PC-3 (cell line): ENCODE measurements around the gene SEMA3B. TPM values are rescaled to one million over a fixed set of nuclear protein-coding genes. Genes with fewer than 3 reads are reported as not detected.
"Not testable (repeated sequence)": the region's sequence is repeated elsewhere in the genome, so short reads cannot be mapped to it uniquely, and the experiment has no call there.

Experiments used
- ATAC-seq: fragments of 200-7000 bp; cut with Tn5 transposase; 2 replicates; pipeline ENCODE4 v1.9.1; 2020; ENCODE audit warnings: mild to moderate bottlenecking, moderate library complexity
- BruUV-seq: library from RNA; stranded (reverse); fragments of 400-500 nt; replicated peaks from 2 replicates; lab custom pipeline; 2021; lab: Mats Ljungman, UMichigan
- CTCF ChIA-PET: fragments of 300-600 bp; sonication (Branson Sonifier 250); formaldehyde crosslinking; loops from one replicate; lab custom pipeline; 2022; ENCODE audit warnings: antibody characterized with exemption; lab: Charles Lee
- POLR2A ChIA-PET: fragments of 300-600 bp; sonication (Branson Sonifier 250); formaldehyde crosslinking; loops from one replicate; lab custom pipeline; 2022; ENCODE audit warnings: antibody characterized with exemption; ENCODE audit not compliant: unreplicated experiment; lab: Charles Lee
- DNase-seq: peaks from one replicate; pipeline ENCODE4 v3.0.0-alpha.2; 2015
- H2AFZ ChIP-seq: fragments of 300-600 bp; sonication (generic); 2 replicates; pipeline ENCODE4 v1.6.0; 2016; ENCODE audit warnings: antibody characterized with exemption, low read length
- H3F3A ChIP-seq: fragments of 300-600 bp; sonication (generic); one replicate; pipeline ENCODE4 v1.6.0; 2017; ENCODE audit warnings: antibody characterized with exemption, low read length, control low read depth, mild to moderate bottlenecking; ENCODE audit not compliant: unreplicated experiment
- H3K27ac ChIP-seq: fragments of 300-600 bp; sonication (generic); 2 replicates; pipeline ENCODE4 v1.5.1; 2016; ENCODE audit warnings: mild to moderate bottlenecking, low read length
- H3K27me3 ChIP-seq: fragments of 300-600 bp; sonication (generic); 2 replicates; pipeline ENCODE4 v1.6.1; 2016; ENCODE audit warnings: low read length, mixed read lengths
- H3K36me3 ChIP-seq: fragments of 300-600 bp; sonication (generic); 2 replicates; pipeline ENCODE4 v1.6.1; 2016; ENCODE audit warnings: low read depth, mixed run types, low read length, mixed read lengths
- H3K4me1 ChIP-seq: fragments of 300-600 bp; sonication (generic); 2 replicates; pipeline ENCODE4 v1.5.1; 2016; ENCODE audit warnings: low read length; ENCODE audit not compliant: insufficient read depth
- H3K4me2 ChIP-seq: fragments of 300-600 bp; sonication (generic); 2 replicates; pipeline ENCODE4 v1.6.0; 2016; ENCODE audit warnings: low read length
- H3K4me3 ChIP-seq: fragments of 300-600 bp; sonication (generic); 2 replicates; pipeline ENCODE4 v1.5.1; 2016; ENCODE audit warnings: mild to moderate bottlenecking, low read length, mixed read lengths
- H3K79me2 ChIP-seq: fragments of 300-600 bp; sonication (generic); 2 replicates; pipeline ENCODE4 v1.6.1; 2017; ENCODE audit warnings: low read length, mixed read lengths
- H3K9ac ChIP-seq: fragments of 300-600 bp; sonication (generic); 2 replicates; pipeline ENCODE4 v1.6.0; 2016; ENCODE audit warnings: mild to moderate bottlenecking, low read length
- H3K9me2 ChIP-seq: fragments of 300-600 bp; sonication (generic); replicated peaks from 2 replicates; pipeline ENCODE4 v1.6.1; 2016; ENCODE audit warnings: mixed run types, low read length, mixed read lengths
- H3K9me3 ChIP-seq: fragments of 300-600 bp; sonication (generic); 2 replicates; pipeline ENCODE4 v1.6.1; 2016; ENCODE audit warnings: low read length, mixed read lengths
- H4K20me1 ChIP-seq: fragments of 300-600 bp; sonication (generic); 2 replicates; pipeline ENCODE4 v1.6.1; 2016; ENCODE audit warnings: low read length, mixed read lengths
- CTCF ChIP-seq: fragments of 300-600 bp; sonication (generic); conservative IDR thresholded peaks from 2 replicates; pipeline ENCODE4 v1.5.1; 2017; ENCODE audit warnings: antibody characterized with exemption, low read depth, mild to moderate bottlenecking, low read length
- EZH2 ChIP-seq: fragments of 300-600 bp; sonication (generic); IDR thresholded peaks from one replicate; pipeline ENCODE4 v1.6.1; 2017; ENCODE audit warnings: antibody characterized with exemption, mild to moderate bottlenecking, low read length; ENCODE audit not compliant: unreplicated experiment
- EZH2phosphoT487 ChIP-seq: fragments of 300-600 bp; sonication (generic); IDR thresholded peaks from 2 replicates; pipeline ENCODE4 v1.6.1; 2018; ENCODE audit warnings: mild to moderate bottlenecking, antibody characterized with exemption, low read length, borderline replicate concordance
- intact Hi-C: fragments of 100-400 bp; cut with micrococcal nuclease; formaldehyde crosslinking; loops from 2 replicates; pipeline ENCODE4 v1.9.0; 2023
- total RNA-seq: library from RNA; depleted of rRNA; stranded (reverse); fragments of >200 nt; gene quantifications from 2 replicates; pipeline ENCODE4 v1.2.3, GENCODE V29; 2014

The SEMA3B gene
- total RNA-seq, 1 experiment from 2014 or later, result 40.1 TPM

- no TSS peak for BruUV-seq
- no peaks in the 10 kb centered on the region for H3F3A ChIP-seq
- no peaks in the 10 kb centered on the region for H3K27me3 ChIP-seq
- DNase-seq (no peak), ATAC-seq (no peak)
- H3K36me3 ChIP-seq, result peaks cover 10% of the 10 kb centered on the region
- H3K4me2 ChIP-seq, result no peak overlapping the region
- intact Hi-C loops, result no loop called here
- H2AFZ ChIP-seq, result no peak overlapping the region
- H3K9me3 ChIP-seq, result no peaks in the 10 kb centered on the region
- H3K27ac ChIP-seq, result no peak overlapping the region
- no peak overlapping the region for H3K4me3 ChIP-seq
- TF ChIP-seq CTCF (no peak), EZH2phosphoT487 (no peak), EZH2 (no peak)
- H4K20me1 ChIP-seq, result no peaks in the 10 kb centered on the region
- H3K79me2 ChIP-seq, result no peaks in the 10 kb centered on the region
- H3K4me1 ChIP-seq, result peaks cover 26% of the 10 kb centered on the region
- no peak overlapping the region for H3K9ac ChIP-seq
- H3K9me2 ChIP-seq, result no peaks in the 10 kb centered on the region
- POLR2A ChIA-PET, result no interaction called here
- CTCF ChIA-PET, result no interaction called here
These were observed 7.4 kb upstream of the SEMA3B start for GRCh38 chr3:50261505-50261904.

- H3F3A ChIP-seq, BruUV-seq, H3K9ac ChIP-seq, ATAC-seq, H3K9me2 ChIP-seq, H3K79me2 ChIP-seq, H3K9me3 ChIP-seq, H3K36me3 ChIP-seq, H3K4me2 ChIP-seq, H3K27ac ChIP-seq, H3K4me3 ChIP-seq, intact Hi-C loops, H3K27me3 ChIP-seq, DNase-seq, CTCF ChIA-PET, POLR2A ChIA-PET, H2AFZ ChIP-seq, H4K20me1 ChIP-seq: not testable (repeated sequence)
- H3K4me1 ChIP-seq, result peaks cover 28% of the 10 kb centered on the region
These were observed 6.7 kb upstream of the SEMA3B start for GRCh38 chr3:50262200-50262599.

- CTCF ChIA-PET, result no interaction called here
- Histone ChIP-seq H3K27ac (no peak overlapping the region), H3K9me3 (no peaks in the 10 kb centered on the region), H3K4me1 (peaks cover 33% of the 10 kb centered on the region), H3K9me2 (no peaks in the 10 kb centered on the region), H3F3A (no peaks in the 10 kb centered on the region), H3K36me3 (no peaks in the 10 kb centered on the region; the same call in 1 of the 2 replicates), H3K79me2 (no peaks in the 10 kb centered on the region), H3K27me3 (no peaks in the 10 kb centered on the region), H4K20me1 (no peaks in the 10 kb centered on the region), H2AFZ (no peak overlapping the region), H3K4me3 (no peak overlapping the region), H3K4me2 (no peak overlapping the region), H3K9ac (no peak overlapping the region)
- BruUV-seq, result no TSS peak
- ATAC-seq (no peak), DNase-seq (no peak)
- intact Hi-C loops, result no loop called here
- TF ChIP-seq EZH2 (no peak), CTCF (no peak), EZH2phosphoT487 (no peak)
- POLR2A ChIA-PET, result no interaction called here
These were observed 6.2 kb upstream of the SEMA3B start for GRCh38 chr3:50262778-50263177.
